Prostate gland (tissue), 2 donors: Measurements from ENCODE around the gene NTMT1. TPM values are rescaled to one million over a fixed set of nuclear protein-coding genes. Genes with fewer than 3 reads are reported as not detected.

Experiments
- DNase-seq: peaks from one replicate; pipeline ENCODE4 v3.0.0-alpha.2; 2019; ENCODE audit warnings: low spot score
- H3K27ac ChIP-seq, 2 donors: fragments of 200-600 bp; sonication (generic); 2 replicates each; pipeline ENCODE4 v1.5.1; 2017 to 2019
- H3K27me3 ChIP-seq: fragments of 200-600 bp; sonication (generic); replicated peaks from 2 replicates; pipeline ENCODE4 v1.5.1; 2019; ENCODE audit not compliant: insufficient read depth
- H3K36me3 ChIP-seq, 2 donors: fragments of 200-600 bp; sonication (generic); 1 replicate in 1 of 2; 2 replicates in 1 of 2; pipeline versions ENCODE4 v1.5.1 to v1.8.1; 2017 to 2019
- H3K4me1 ChIP-seq: fragments of 200-600 bp; sonication (generic); replicated peaks from 2 replicates; pipeline ENCODE4 v1.5.1; 2019
- H3K4me3 ChIP-seq, 2 donors: fragments of 200-600 bp; sonication (generic); 2 replicates each; pipeline ENCODE4 v1.5.1; 2017 to 2019
- H3K9me3 ChIP-seq: fragments of 200-600 bp; sonication (generic); 2 replicates; pipeline ENCODE4 v1.5.1; 2017
- POLR2A ChIP-seq: fragments of 450-650 bp; IDR thresholded peaks from one replicate; pipeline ENCODE4 v1.6.1; 2016; ENCODE audit warnings: antibody characterized with exemption, mild to moderate bottlenecking
- POLR2AphosphoS5 ChIP-seq: sonication (generic); formaldehyde crosslinking; IDR thresholded peaks from one replicate; pipeline ENCODE4 v1.6.1; 2017; ENCODE audit warnings: antibody characterized with exemption
- WGBS: methylation state at CpG from one replicate; pipeline ENCODE4 v1.1.5; 2018; 5-methylcytosine and 5-hydroxymethylcytosine counted together
- intact Hi-C: fragments of 100-400 bp; cut with DNase I; formaldehyde crosslinking; loops from one replicate; pipeline ENCODE4 v1.14.2; 2022
- total RNA-seq, 2 donors: library from RNA; depleted of rRNA; stranded (reverse); fragments of >200 nt; gene quantifications; one replicate each; pipeline ENCODE4 v1.1.0, GENCODE V29; 2016
- TF ChIP-seq, protein P1 (sequence below), 4 experiments: fragments of 200-600 bp in 2 of 4; fragments of 450-650 bp in 2 of 4; sonication (generic) in 2 of 4; IDR thresholded peaks; 1 replicate in 3 of 4; 2 replicates in 1 of 4; pipeline ENCODE4 v1.5.1; 2016 to 2019; ENCODE audit warnings: antibody characterized with exemption in 4 of 4, mild to moderate bottlenecking in 2 of 4, moderate library complexity in 2 of 4

Gene NTMT1
- total RNA-seq, 2 donors from 2014 or later = 25.4 to 53.7 TPM

DNA sequence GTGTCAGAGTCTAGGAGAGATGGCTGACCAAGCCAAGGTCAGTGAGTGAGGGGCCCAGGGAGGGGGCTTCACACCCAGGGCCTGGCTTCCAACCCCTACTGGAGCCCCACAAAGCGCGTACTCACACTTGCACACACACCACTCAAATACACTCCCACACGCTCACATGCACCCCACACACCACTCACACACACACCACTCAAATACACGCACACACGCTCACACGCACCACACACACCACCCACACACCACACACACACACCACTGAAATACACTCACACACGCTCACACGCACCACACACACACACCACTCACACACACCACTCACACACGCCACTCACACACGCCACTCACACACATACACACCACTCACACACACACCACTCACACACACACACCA lies 21.7 kb downstream of the NTMT1 start:
- WGBS = 88% methylated on average over 10 of the region's 10 CpGs
- Histone ChIP-seq H3K27ac (no peak overlapping the region), H3K4me3 (no peak overlapping the region), H3K9me3 (no peaks in the 10 kb centered on the region), H3K4me1 (no peaks in the 10 kb centered on the region), H3K36me3 (no peaks in the 10 kb centered on the region), H3K27me3 (no peaks in the 10 kb centered on the region)
- no peak for DNase-seq
- intact Hi-C loops = no loop called here
- TF ChIP-seq POLR2A = no peak
- TF ChIP-seq, protein P1, sequence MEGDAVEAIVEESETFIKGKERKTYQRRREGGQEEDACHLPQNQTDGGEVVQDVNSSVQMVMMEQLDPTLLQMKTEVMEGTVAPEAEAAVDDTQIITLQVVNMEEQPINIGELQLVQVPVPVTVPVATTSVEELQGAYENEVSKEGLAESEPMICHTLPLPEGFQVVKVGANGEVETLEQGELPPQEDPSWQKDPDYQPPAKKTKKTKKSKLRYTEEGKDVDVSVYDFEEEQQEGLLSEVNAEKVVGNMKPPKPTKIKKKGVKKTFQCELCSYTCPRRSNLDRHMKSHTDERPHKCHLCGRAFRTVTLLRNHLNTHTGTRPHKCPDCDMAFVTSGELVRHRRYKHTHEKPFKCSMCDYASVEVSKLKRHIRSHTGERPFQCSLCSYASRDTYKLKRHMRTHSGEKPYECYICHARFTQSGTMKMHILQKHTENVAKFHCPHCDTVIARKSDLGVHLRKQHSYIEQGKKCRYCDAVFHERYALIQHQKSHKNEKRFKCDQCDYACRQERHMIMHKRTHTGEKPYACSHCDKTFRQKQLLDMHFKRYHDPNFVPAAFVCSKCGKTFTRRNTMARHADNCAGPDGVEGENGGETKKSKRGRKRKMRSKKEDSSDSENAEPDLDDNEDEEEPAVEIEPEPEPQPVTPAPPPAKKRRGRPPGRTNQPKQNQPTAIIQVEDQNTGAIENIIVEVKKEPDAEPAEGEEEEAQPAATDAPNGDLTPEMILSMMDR (IDR thresholded peaks at IDR 0.05) = no peak
- TF ChIP-seq POLR2AphosphoS5 = no peak

DNA sequence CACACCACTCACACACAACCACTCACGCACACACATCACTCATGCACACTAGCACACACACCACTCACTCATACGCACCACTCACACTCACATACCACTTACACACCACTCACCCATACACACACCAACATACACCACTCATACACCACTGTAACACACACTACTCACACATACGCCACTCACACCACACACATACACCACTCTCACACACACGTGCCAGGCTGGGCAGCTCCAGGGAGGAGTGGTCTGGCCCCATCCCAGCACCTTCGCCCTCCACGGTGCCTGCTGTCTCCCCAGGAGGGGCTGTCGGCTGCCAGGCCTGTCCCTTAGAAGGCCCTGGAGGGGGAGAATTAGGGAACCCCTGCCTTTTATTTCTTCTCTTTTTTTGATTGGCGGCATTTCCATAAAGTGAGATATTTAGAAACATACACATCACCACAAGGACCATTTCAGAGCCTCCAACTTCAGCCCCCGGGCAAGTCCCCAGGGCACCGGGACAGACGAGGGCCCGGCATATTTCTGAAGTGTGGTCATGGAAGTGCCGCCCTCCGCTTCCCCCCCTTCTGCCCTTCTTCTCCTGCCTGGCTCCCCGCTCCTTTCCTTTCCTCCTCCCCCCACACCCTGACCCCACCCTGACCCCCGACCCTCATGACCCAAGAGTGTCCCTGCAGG lies 22.3 kb downstream of the NTMT1 start:
- Histone ChIP-seq H3K4me3 (no peak overlapping the region), H3K4me1 (no peaks in the 10 kb centered on the region), H3K27ac (no peak overlapping the region), H3K9me3 (no peaks in the 10 kb centered on the region), H3K36me3 (no peaks in the 10 kb centered on the region), H3K27me3 (no peaks in the 10 kb centered on the region)
- 72% methylated on average over 16 of the region's 16 CpGs for WGBS
- intact Hi-C loops = no loop called here
- DNase-seq = no peak
- no peak for TF ChIP-seq POLR2AphosphoS5
- no peak for TF ChIP-seq POLR2A
- TF ChIP-seq, protein P1 (IDR thresholded peaks at IDR 0.05) = no peak

DNA sequence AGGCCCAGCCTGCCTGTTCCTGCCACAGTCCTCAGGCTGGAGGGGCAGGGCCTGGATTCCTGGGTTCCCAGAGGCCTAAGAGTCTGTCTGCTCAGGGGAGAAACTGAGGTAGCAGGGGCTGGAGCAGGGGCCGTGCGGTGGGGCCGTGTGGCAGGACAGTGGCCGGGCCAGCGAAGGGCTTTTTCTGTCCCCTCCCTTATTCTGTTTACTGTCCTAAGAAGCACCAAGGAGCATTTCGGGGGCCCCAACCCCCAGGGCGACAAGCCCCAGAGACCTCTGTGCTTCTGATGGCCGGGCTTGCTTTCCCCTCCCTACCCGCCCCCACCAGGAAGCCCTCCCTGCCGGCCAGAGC lies 22.8 kb downstream of the NTMT1 start:
- H3K4me3 ChIP-seq = no peak overlapping the region
- intact Hi-C loops = no loop called here
- no peak overlapping the region for H3K27ac ChIP-seq
- no peaks in the 10 kb centered on the region for H3K27me3 ChIP-seq
- H3K36me3 ChIP-seq = no peaks in the 10 kb centered on the region
- no peaks in the 10 kb centered on the region for H3K4me1 ChIP-seq
- DNase-seq = no peak
- TF ChIP-seq POLR2AphosphoS5 (no peak), POLR2A (no peak)
- TF ChIP-seq, protein P1 (IDR thresholded peaks at IDR 0.05) = no peak
- H3K9me3 ChIP-seq = no peaks in the 10 kb centered on the region
- WGBS = 80% methylated on average over 7 of the region's 10 CpGs

DNA sequence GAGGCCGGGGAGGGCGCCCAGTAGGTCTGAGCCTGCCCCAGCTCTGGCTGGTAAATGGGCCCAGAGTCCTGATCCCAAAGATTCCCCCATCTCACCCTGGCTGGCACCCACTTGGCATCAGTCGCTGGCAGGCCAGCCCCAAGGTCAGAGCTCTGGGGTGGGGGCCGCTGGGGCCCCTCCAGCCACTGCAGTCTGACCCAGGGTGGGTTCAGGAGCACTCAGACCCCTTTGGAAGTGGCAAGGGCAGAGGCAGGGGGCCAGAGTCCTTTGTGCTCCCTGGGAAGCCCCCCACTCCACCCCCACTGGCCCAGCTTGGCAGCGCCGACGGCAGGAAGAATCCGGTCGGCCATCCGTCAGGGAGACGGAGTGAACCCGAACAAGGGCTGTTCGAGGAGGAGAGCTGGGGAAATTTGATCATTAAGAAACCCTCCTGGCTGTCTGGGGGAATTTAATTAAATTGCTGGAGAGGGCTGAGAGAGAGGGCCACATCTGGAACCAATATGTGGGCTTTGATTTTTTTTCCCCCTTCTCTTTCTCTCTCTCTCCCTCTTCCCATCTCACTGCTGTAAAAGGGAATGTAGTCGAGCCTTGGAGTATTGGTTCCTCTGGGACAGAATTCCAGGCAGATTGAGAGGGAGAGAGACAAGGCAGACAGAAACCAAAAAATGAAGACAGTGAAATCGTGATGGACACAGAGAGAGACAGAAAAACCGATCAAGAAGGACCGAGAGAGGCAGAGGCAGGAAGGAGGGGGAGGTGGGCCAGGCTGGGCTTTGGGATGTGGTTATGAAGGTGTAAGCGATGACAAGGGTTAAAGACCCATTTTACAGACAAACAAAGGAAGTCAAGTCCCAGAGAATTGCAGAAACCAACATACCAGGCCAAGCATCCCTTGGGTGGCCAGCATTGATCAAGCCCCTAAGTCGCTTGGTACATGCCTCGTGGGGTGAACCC lies 24.0 kb downstream of the NTMT1 start:
- Histone ChIP-seq H3K4me3 (no peak overlapping the region), H3K9me3 (no peaks in the 10 kb centered on the region), H3K4me1 (no peaks in the 10 kb centered on the region), H3K36me3 (no peaks in the 10 kb centered on the region), H3K27ac (no peak overlapping the region), H3K27me3 (no peaks in the 10 kb centered on the region)
- intact Hi-C loops = no loop called here
- WGBS = 82% methylated on average over 20 of the region's 20 CpGs
- no peak for DNase-seq
- TF ChIP-seq, protein P1 (IDR thresholded peaks at IDR 0.05) = no peak
- TF ChIP-seq POLR2A (no peak), POLR2AphosphoS5 (no peak)
